Naive thymus-derived CD8-positive, alpha-beta T cell (primary cell): ENCODE results near the gene ALAS1. TPM values are rescaled to one million over a fixed set of nuclear protein-coding genes. Genes with fewer than 3 reads are reported as not detected.

Experiments used
- ATAC-seq, 2 donors: fragments of 150-1000 bp; cut with Tn5 transposase in 1 of 2; sonication (Bioruptor Pico), chemical (Tn5 transposase) in 1 of 2; 1 replicate in 1 of 2; 2 replicates in 1 of 2; pipeline ENCODE4 v1.10.0; 2021; ENCODE audit warnings: mild to moderate bottlenecking in 2 of 2, moderate library complexity in 2 of 2
- POLR2A ChIA-PET: fragments of 350-600 bp; sonication (Branson Sonifier 250); formaldehyde crosslinking; loops from one replicate; lab custom pipeline; 2021; ENCODE audit warnings: antibody characterized with exemption; lab: Charles Lee
- DNase-seq, 10 donors: peaks; one replicate each; pipeline versions ENCODE4 v3.0.0 to v3.0.0-alpha.2; 2020 to 2022
- H3K27ac Mint-ChIP-seq, 10 donors: one replicate each; pipeline ENCODE4 v1.8.0; 2020 to 2022; ENCODE audit warnings: mild to moderate bottlenecking in 10 of 10, mixed read lengths in 10 of 10, moderate library complexity in 4 of 10, inconsistent platforms in 1 of 10
- H3K27me3 Mint-ChIP-seq, 5 donors: one replicate each; pipeline ENCODE4 v1.8.0; 2021 to 2022; ENCODE audit warnings: mixed read lengths in 5 of 5
- H3K36me3 Mint-ChIP-seq, 3 donors: one replicate each; pipeline ENCODE4 v1.8.0; 2020 to 2022; ENCODE audit warnings: mixed read lengths in 3 of 3, mild to moderate bottlenecking in 2 of 3, inconsistent platforms in 1 of 3
- H3K4me1 Mint-ChIP-seq, 4 donors: one replicate each; pipeline ENCODE4 v1.8.0; 2021 to 2022; ENCODE audit warnings: mixed read lengths in 4 of 4
- H3K4me3 Mint-ChIP-seq, 10 donors: one replicate each; pipeline ENCODE4 v1.8.0; 2020 to 2022; ENCODE audit warnings: mild to moderate bottlenecking in 10 of 10, mixed read lengths in 10 of 10, moderate library complexity in 6 of 10, inconsistent platforms in 1 of 10
- H3K9me3 Mint-ChIP-seq, 9 donors: one replicate each; pipeline ENCODE4 v1.8.0; 2020 to 2022; ENCODE audit warnings: mixed read lengths in 9 of 9, mild to moderate bottlenecking in 3 of 9, inconsistent platforms in 1 of 9, moderate library complexity in 1 of 9
- polyA plus RNA-seq, 3 donors: library from polyadenylated mRNA; unstranded; fragments of 300-500 nt; fragmentation: Illumina TruSeq; gene quantifications; one replicate each; pipeline ENCODE4 v1.2.3, GENCODE V29; 2021
- total RNA-seq, 8 experiments: library from RNA in 2 of 8; stranded (reverse) in 2 of 8; gene quantifications; one replicate each; pipeline ENCODE4 v1.2.3 and lab custom pipeline; 2021 to 2026

The ALAS1 gene
- total and polyA plus RNA-seq, 5 experiments from 2014 or later: 14.7 to 28.9 (median 18.5) TPM

GRCh38 chr3:52233968-52234367 is 36.0 kb downstream of the ALAS1 start:
- H3K9me3 Mint-ChIP-seq: no peaks in the 10 kb centered on the region
- peak overlapping the region; percentile 73 to 93 (median 86) for H3K27ac Mint-ChIP-seq
- H3K36me3 Mint-ChIP-seq: peaks cover 0 to 52% (median 3%) of the 10 kb centered on the region in 3 donors
- ATAC-seq: no peak
- POLR2A ChIA-PET: interaction anchor here (1.2 to 58.8 kb wide), 4 partner anchors 3 to 80 kb away, joined by 3 to 1841 read pairs (median 1452); partner anchors contain the start of genes GLYCTK, POC1A, PPM1M and TLR9
- DNase-seq: peak in 1 of 10 donors; percentile 23
- no peaks in the 10 kb centered on the region for H3K27me3 Mint-ChIP-seq
- peak overlapping the region in 6 of 10 donors; percentile 12 to 74 (median 47) for H3K4me3 Mint-ChIP-seq
- H3K4me1 Mint-ChIP-seq: peaks cover 31 to 79% (median 68%) of the 10 kb centered on the region in 4 donors

GRCh38 chr3:52234516-52235447 is 36.8 kb downstream of the ALAS1 start:
- no peaks in the 10 kb centered on the region for H3K27me3 Mint-ChIP-seq

GRCh38 chr3:52236424-52236886 is 38.5 kb downstream of the ALAS1 start:
- POLR2A ChIA-PET: interaction anchor here (1.1 to 58.8 kb wide), 5 partner anchors 1 to 218 kb away, joined by 3 to 1841 read pairs (median 1452); partner anchors contain the start of genes GLYCTK, PPM1M, TLR9 and TNNC1
- Mint-ChIP-seq H3K4me3 (peak overlapping the region; percentile 42 to 99 (median 92)), H3K27ac (peak overlapping the region; percentile 33 to 88 (median 77)), H3K36me3 (peaks cover 0 to 33% (median 3%) of the 10 kb centered on the region in 3 donors), H3K27me3 (no peaks in the 10 kb centered on the region), H3K9me3 (no peaks in the 10 kb centered on the region), H3K4me1 (peaks cover 34 to 88% (median 87%) of the 10 kb centered on the region in 4 donors)
- no peak for ATAC-seq
- peak in 1 of 10 donors; percentile 57 for DNase-seq

More at GRCh38 chr3:52234516-52235447, 36.8 kb downstream of the ALAS1 start:
- no peaks in the 10 kb centered on the region for H3K9me3 Mint-ChIP-seq
- H3K4me3 Mint-ChIP-seq: peak overlapping the region in 9 of 10 donors; percentile 12 to 99 (median 39)
- ATAC-seq (no peak), DNase-seq (peak in 1 of 10 donors; percentile 21)
- peaks cover 0 to 46% (median 3%) of the 10 kb centered on the region in 3 donors for H3K36me3 Mint-ChIP-seq
- POLR2A ChIA-PET: interaction anchor here (1.2 to 58.8 kb wide), 4 partner anchors 2 to 81 kb away, joined by 3 to 1841 read pairs (median 1452); partner anchors contain the start of genes GLYCTK, POC1A, PPM1M and TLR9
- peak overlapping the region; percentile 74 to 93 (median 86) for H3K27ac Mint-ChIP-seq
- peaks cover 32 to 81% (median 75%) of the 10 kb centered on the region in 4 donors for H3K4me1 Mint-ChIP-seq

GRCh38 chr3:52237006-52237656 is 39.2 kb downstream of the ALAS1 start:
- ATAC-seq (no peak), DNase-seq (peak in 1 of 10 donors; percentile 54)
- peak overlapping the region; percentile 70 to 99 (median 96) for H3K4me3 Mint-ChIP-seq
- POLR2A ChIA-PET: interaction anchor here (1.1 to 58.8 kb wide), 5 partner anchors 0 to 217 kb away, joined by 3 to 1841 read pairs (median 1452); partner anchors contain the start of genes GLYCTK, PPM1M, TLR9 and TNNC1
- H3K4me1 Mint-ChIP-seq: peaks cover 36 to 89% (median 88%) of the 10 kb centered on the region in 4 donors
- H3K27ac Mint-ChIP-seq: peak overlapping the region in 9 of 10 donors; percentile 35 to 88 (median 67)
- H3K27me3 Mint-ChIP-seq: no peaks in the 10 kb centered on the region
- no peaks in the 10 kb centered on the region for H3K9me3 Mint-ChIP-seq
- H3K36me3 Mint-ChIP-seq: peaks cover 0 to 29% (median 0%) of the 10 kb centered on the region in 3 donors

GRCh38 chr3:52237657-52238172 is 39.8 kb downstream of the ALAS1 start:
- DNase-seq (no peak), ATAC-seq (no peak)

GRCh38 chr3:52238193-52238760 is 40.3 kb downstream of the ALAS1 start:
- no peak for ATAC-seq
- peaks cover 35 to 84% (median 83%) of the 10 kb centered on the region in 4 donors for H3K4me1 Mint-ChIP-seq

More at GRCh38 chr3:52237657-52238172, 39.8 kb downstream of the ALAS1 start:
- no peaks in the 10 kb centered on the region for H3K27me3 Mint-ChIP-seq
- peak overlapping the region; percentile 88 to 99 (median 96) for H3K4me3 Mint-ChIP-seq
- H3K4me1 Mint-ChIP-seq: peaks cover 35 to 85% (median 84%) of the 10 kb centered on the region in 4 donors
- H3K9me3 Mint-ChIP-seq: no peaks in the 10 kb centered on the region
- H3K27ac Mint-ChIP-seq: peak overlapping the region in 9 of 10 donors; percentile 29 to 97 (median 94)
- POLR2A ChIA-PET: interaction anchor here (1.1 to 58.8 kb wide), 6 partner anchors 0 to 217 kb away, joined by 3 to 1841 read pairs (median 728); partner anchors contain the start of genes GLYCTK, PPM1M, TLR9 and TNNC1
- peaks cover 0 to 25% (median 0%) of the 10 kb centered on the region in 3 donors for H3K36me3 Mint-ChIP-seq

GRCh38 chr3:52238761-52239701 is 41.1 kb downstream of the ALAS1 start, which contains the start of gene TWF2:
TSS of gene TWF2 (minus strand) at chr3:52239158. CDS start at chr3:52239016, 142 bp downstream.
- peak within 1 kb of the TSS; percentile 88 to 99 (median 96) for H3K4me3 Mint-ChIP-seq
- ATAC-seq: peak; percentile 79 to 83
- peaks cover 33 to 89% (median 84%) of the 10 kb centered on the region in 4 donors for H3K4me1 Mint-ChIP-seq
- H3K27ac Mint-ChIP-seq: peak within 1 kb of the TSS; percentile 93 to 98 (median 95)
- no peaks in the 10 kb centered on the region for H3K27me3 Mint-ChIP-seq
- peaks cover 0 to 16% (median 0%) of the 10 kb centered on the region in 3 donors for H3K36me3 Mint-ChIP-seq
- DNase-seq: peak; percentile 81 to 95 (median 92)
- POLR2A ChIA-PET: interaction anchor here (0.6 to 58.8 kb wide), 10 partner anchors 2 to 206 kb away, joined by 3 to 1841 read pairs (median 3); partner anchors contain the start of genes DUSP7, GLYCTK, PPM1M and TLR9
- H3K9me3 Mint-ChIP-seq: no peaks in the 10 kb centered on the region

More at GRCh38 chr3:52238193-52238760, 40.3 kb downstream of the ALAS1 start:
- Mint-ChIP-seq H3K9me3 (no peaks in the 10 kb centered on the region), H3K27ac (peak overlapping the region; percentile 66 to 97 (median 94)), H3K27me3 (no peaks in the 10 kb centered on the region), H3K36me3 (peaks cover 0 to 22% (median 0%) of the 10 kb centered on the region in 3 donors), H3K4me3 (peak overlapping the region; percentile 88 to 99 (median 96))
- POLR2A ChIA-PET: interaction anchor here (0.6 to 58.8 kb wide), 11 partner anchors 1 to 207 kb away, joined by 3 to 1841 read pairs (median 3); partner anchors contain the start of genes DUSP7, GLYCTK, PPM1M and TLR9
- DNase-seq: no peak

GRCh38 chr3:52240059-52240885 is 42.3 kb downstream of the ALAS1 start:
- DNase-seq (peak in 5 of 10 donors; percentile 28 to 75 (median 45)), ATAC-seq (peak in 1 of 2 donors; percentile 13)
- Mint-ChIP-seq H3K4me3 (peak overlapping the region; percentile 88 to 99 (median 96)), H3K27ac (peak overlapping the region; percentile 93 to 98 (median 95)), H3K4me1 (peaks cover 34 to 87% (median 82%) of the 10 kb centered on the region in 4 donors), H3K9me3 (no peaks in the 10 kb centered on the region), H3K27me3 (no peaks in the 10 kb centered on the region), H3K36me3 (peaks cover 0 to 6% (median 0%) of the 10 kb centered on the region in 3 donors)
- POLR2A ChIA-PET: interaction anchor here (1.0 to 58.8 kb wide), 6 partner anchors 3 to 296 kb away, joined by 3 to 1841 read pairs (median 728); partner anchors contain the start of genes ACY1, GLYCTK, PPM1M and TLR9

- peaks cover 30 to 82% (median 76%) of the 10 kb centered on the region in 4 donors for H3K4me1 Mint-ChIP-seq
- H3K4me3 Mint-ChIP-seq: peak overlapping the region; percentile 54 to 99 (median 96)
- POLR2A ChIA-PET: interaction anchor here (1.0 to 58.8 kb wide), 6 partner anchors 4 to 295 kb away, joined by 3 to 1841 read pairs (median 728); partner anchors contain the start of genes ACY1, GLYCTK, PPM1M and TLR9
- peak overlapping the region; percentile 93 to 98 (median 95) for H3K27ac Mint-ChIP-seq
- ATAC-seq (no peak), DNase-seq (no peak)
- no peaks in the 10 kb centered on the region for H3K9me3 Mint-ChIP-seq
- peaks cover 0 to 6% (median 0%) of the 10 kb centered on the region in 3 donors for H3K36me3 Mint-ChIP-seq
- no peaks in the 10 kb centered on the region for H3K27me3 Mint-ChIP-seq
These were observed 43.0 kb downstream of the ALAS1 start for GRCh38 chr3:52240886-52241370.
